Spleen (tissue), 11 donors: Measurements from ENCODE around the gene MAMLD1. TPM values are rescaled to one million over a fixed set of nuclear protein-coding genes. Genes with fewer than 3 reads are reported as not detected.

Source experiments
- DNase-seq: peaks from one replicate; pipeline ENCODE4 v3.0.0-alpha.2; 2020
- H3K27ac ChIP-seq, 8 donors: fragments of 200-600 bp; sonication (generic) in 7 of 8; 1 replicate in 4 of 8; 2 replicates in 4 of 8; pipeline versions ENCODE4 v1.5.0 to v1.8.0; 2016 to 2021; ENCODE audit warnings: inconsistent platforms in 4 of 8, mild to moderate bottlenecking in 4 of 8, moderate library complexity in 1 of 8
- H3K27me3 ChIP-seq, 7 donors: fragments of 200-600 bp; sonication (generic) in 6 of 7; replicated peaks in 1 of 7; 1 replicate in 4 of 7; 2 replicates in 3 of 7; pipeline versions ENCODE4 v1.5.0 to v1.8.0; 2016 to 2021; ENCODE audit warnings: inconsistent platforms in 3 of 7, mild to moderate bottlenecking in 1 of 7
- H3K36me3 ChIP-seq, 6 donors: fragments of 200-600 bp; sonication (generic) in 5 of 6; 1 replicate in 4 of 6; 2 replicates in 2 of 6; pipeline versions ENCODE4 v1.5.0 to v1.8.0; 2016 to 2021; ENCODE audit warnings: inconsistent platforms in 2 of 6
- H3K4me1 ChIP-seq, 6 donors: fragments of 200-600 bp; sonication (generic) in 5 of 6; 1 replicate in 3 of 6; 2 replicates in 3 of 6; pipeline versions ENCODE4 v1.5.0 to v1.8.0; 2016 to 2021; ENCODE audit warnings: inconsistent platforms in 3 of 6
- H3K4me3 ChIP-seq, 8 donors: fragments of 200-600 bp; sonication (generic) in 7 of 8; 1 replicate in 4 of 8; 2 replicates in 4 of 8; pipeline versions ENCODE4 v1.5.0 to v1.8.0; 2016 to 2021; ENCODE audit warnings: inconsistent platforms in 4 of 8, mild to moderate bottlenecking in 4 of 8, moderate library complexity in 2 of 8
- H3K9me3 ChIP-seq, 8 donors: fragments of 200-600 bp; sonication (generic) in 7 of 8; 1 replicate in 4 of 8; 2 replicates in 4 of 8; pipeline versions ENCODE4 v1.5.0 to v1.8.0; 2016 to 2021; ENCODE audit warnings: inconsistent platforms in 4 of 8
- CTCF ChIP-seq, 11 experiments: fragments of 200-600 bp in 7 of 11; fragments of 450-650 bp in 4 of 11; sonication (generic) in 4 of 11; IDR thresholded peaks in 8 of 11; conservative IDR thresholded peaks in 3 of 11; 1 replicate in 7 of 11; 2 replicates in 4 of 11; pipeline versions ENCODE4 v1.4.0 to v1.8.0; 2016 to 2021; ENCODE audit warnings: antibody characterized with exemption in 11 of 11, inconsistent platforms in 4 of 11, mild to moderate bottlenecking in 1 of 11
- POLR2A ChIP-seq, 3 donors: fragments of 450-650 bp; IDR thresholded peaks; one replicate each; pipeline ENCODE4 v1.5.1; 2017; ENCODE audit warnings: antibody characterized with exemption in 3 of 3, mild to moderate bottlenecking in 1 of 3
- POLR2AphosphoS5 ChIP-seq, 3 donors: sonication (generic); formaldehyde crosslinking; IDR thresholded peaks; one replicate each; pipeline ENCODE4 v1.5.1; 2017; ENCODE audit warnings: antibody characterized with exemption in 3 of 3
- WGBS, 5 donors: extraction: QIAGEN DNeasy Blood & Tissue Kit in 3 of 5; methylation state at CpG; one replicate each; pipeline versions ENCODE4 v1.1.5 to v1.1.7; 2013 to 2018; 5-methylcytosine and 5-hydroxymethylcytosine counted together
- intact Hi-C: fragments of 100-400 bp; cut with DNase I; formaldehyde crosslinking; loops from one replicate; pipeline ENCODE4 v1.15.0; 2023; ENCODE audit warnings: low total_unique reads
- polyA plus RNA-seq, 3 donors: library from polyadenylated mRNA; stranded (reverse); fragments of 200-250 nt; gene quantifications; one replicate each; pipeline ENCODE4 v1.2.1, GENCODE V29; 2013
- total RNA-seq, 7 donors: library from RNA; depleted of rRNA in 3 of 7; stranded (reverse); fragments of >200 nt in 3 of 7; fragmentation: NEBNext Ultra II Directional in 4 of 7; extraction: Animal tissue kit (Norgen Biotek cat#: 25700) in 4 of 7; gene quantifications; one replicate each; pipeline versions ENCODE4 v1.1.0 to v1.2.1, GENCODE V29; 2016 to 2021
- donor health status: healthy with polysubstance abuse.
- donor health status: DM: no; HTN: no; CAD: no; lungs with moderate emphysema.
- donor health status: DM: no; HTN: no; CAD: no.
- donor health status: Bipolar disorder and iron deficiency.
- donor health status: healthy.
- donor health status: DM: no; HTN: no; CAD: no.
- donor health status: DM: yes; HTN: yes; CAD: no.

MAMLD1 gene
- total and polyA plus RNA-seq, 10 donors, result 1.2 to 7.3 (median 3.7) TPM

- no peak for DNase-seq
- Histone ChIP-seq H3K27me3 (no peaks in the 10 kb centered on the region), H3K36me3 (no peaks in the 10 kb centered on the region), H3K4me1 (no peaks in the 10 kb centered on the region), H3K4me3 (no peak overlapping the region), H3K9me3 (no peaks in the 10 kb centered on the region), H3K27ac (no peak overlapping the region)
- no peak for TF ChIP-seq POLR2AphosphoS5 (IDR thresholded peaks at IDR 0.05)
- WGBS, 5 donors, result 58 to 90% (median 67%) methylated on average over 3 to 6 of the region's 6 CpGs
- intact Hi-C loops, result no loop called here
These were observed 9.6 kb downstream of the MAMLD1 start for GRCh38 chrX:150372756-150373155.

- WGBS, 5 donors, result 64 to 95% (median 85%) methylated on average over 4 of the region's 4 CpGs
- no peak for DNase-seq
- H3K36me3 ChIP-seq, result no peaks in the 10 kb centered on the region
- no peaks in the 10 kb centered on the region for H3K9me3 ChIP-seq
- H3K27ac ChIP-seq, result no peak overlapping the region
- H3K27me3 ChIP-seq, result no peaks in the 10 kb centered on the region
- TF ChIP-seq CTCF (IDR thresholded peaks at IDR 0.05 in 8 of 11, conservative IDR thresholded peaks at IDR 0.05 in 3 of 11) (no peak), POLR2AphosphoS5 (IDR thresholded peaks at IDR 0.05) (no peak), POLR2A (IDR thresholded peaks at IDR 0.05) (no peak)
- H3K4me3 ChIP-seq, result no peak overlapping the region
- intact Hi-C loops, result no loop called here
- no peaks in the 10 kb centered on the region for H3K4me1 ChIP-seq
These were observed 12.2 kb downstream of the MAMLD1 start for GRCh38 chrX:150375243-150375770.

GRCh38 chrX:150377005-150377404 lies 13.9 kb downstream of the MAMLD1 start:
- intact Hi-C loops, result no loop called here
- no peaks in the 10 kb centered on the region for H3K9me3 ChIP-seq
- WGBS, 5 donors, result 72 to 97% (median 85%) methylated on average over 3 of the region's 3 CpGs
- no peak overlapping the region for H3K4me3 ChIP-seq
- H3K27me3 ChIP-seq, result no peaks in the 10 kb centered on the region
- DNase-seq, result no peak
- no peak overlapping the region for H3K27ac ChIP-seq
- H3K4me1 ChIP-seq, result no peaks in the 10 kb centered on the region
- TF ChIP-seq CTCF (IDR thresholded peaks at IDR 0.05 in 8 of 11, conservative IDR thresholded peaks at IDR 0.05 in 3 of 11), result no peak
- TF ChIP-seq POLR2A (IDR thresholded peaks at IDR 0.05), result no peak
- TF ChIP-seq POLR2AphosphoS5 (IDR thresholded peaks at IDR 0.05), result no peak
- H3K36me3 ChIP-seq, result no peaks in the 10 kb centered on the region

- intact Hi-C loops, result no loop called here
- WGBS, 5 donors, result 63 to 100% (median 83%) methylated on average over 1 of the region's 1 CpG
- Histone ChIP-seq H3K27ac (no peak overlapping the region), H3K4me1 (peaks cover 0 to under 1% (median 0%) of the 10 kb centered on the region in 6 donors), H3K9me3 (no peaks in the 10 kb centered on the region), H3K27me3 (no peaks in the 10 kb centered on the region), H3K36me3 (no peaks in the 10 kb centered on the region), H3K4me3 (no peak overlapping the region)
- TF ChIP-seq POLR2A (IDR thresholded peaks at IDR 0.05) (no peak), CTCF (IDR thresholded peaks at IDR 0.05 in 8 of 11, conservative IDR thresholded peaks at IDR 0.05 in 3 of 11) (no peak), POLR2AphosphoS5 (IDR thresholded peaks at IDR 0.05) (no peak)
- DNase-seq, result no peak
These were observed 41.9 kb downstream of the MAMLD1 start for GRCh38 chrX:150405006-150405405.

GRCh38 chrX:150405576-150405975 lies 42.5 kb downstream of the MAMLD1 start:
- no peak for TF ChIP-seq CTCF (IDR thresholded peaks at IDR 0.05 in 8 of 11, conservative IDR thresholded peaks at IDR 0.05 in 3 of 11)
- TF ChIP-seq POLR2AphosphoS5 (IDR thresholded peaks at IDR 0.05), result no peak
- TF ChIP-seq POLR2A (IDR thresholded peaks at IDR 0.05), result no peak
- Histone ChIP-seq H3K4me1 (peaks cover 0 to 3% (median 0%) of the 10 kb centered on the region in 6 donors), H3K36me3 (no peaks in the 10 kb centered on the region), H3K27me3 (no peaks in the 10 kb centered on the region), H3K4me3 (no peak overlapping the region), H3K27ac (no peak overlapping the region), H3K9me3 (no peaks in the 10 kb centered on the region)
- intact Hi-C loops, result no loop called here
- 55 to 82% (median 78%) methylated on average over 4 of the region's 4 CpGs for WGBS, 5 donors
- no peak for DNase-seq
